Testis (tissue), 3 donors: ENCODE data around the gene COL6A1. TPM values are rescaled to one million over a fixed set of nuclear protein-coding genes. Genes with fewer than 3 reads are reported as not detected.

Experiments
- DNase-seq: peaks from one replicate; pipeline ENCODE4 v3.0.0-alpha.2; 2019
- H3K27ac ChIP-seq, 2 donors: fragments of 200-600 bp; sonication (generic); one replicate each; pipeline ENCODE4 v1.5.1; 2019
- H3K27me3 ChIP-seq: fragments of 200-600 bp; sonication (generic); one replicate; pipeline ENCODE4 v1.5.1; 2019
- H3K36me3 ChIP-seq: fragments of 200-600 bp; sonication (generic); one replicate; pipeline ENCODE4 v1.5.1; 2017; ENCODE audit warnings: low read depth; ENCODE audit errors: missing control alignments
- H3K4me1 ChIP-seq: fragments of 200-600 bp; sonication (generic); one replicate; pipeline ENCODE4 v1.5.1; 2019
- H3K4me3 ChIP-seq, 2 donors: fragments of 200-600 bp; sonication (generic); one replicate each; pipeline ENCODE4 v1.5.1; 2017 to 2019
- H3K9me3 ChIP-seq: fragments of 200-600 bp; sonication (generic); one replicate; pipeline ENCODE4 v1.5.1; 2017
- CTCF ChIP-seq, 3 experiments: fragments of 450-650 bp in 2 of 3; fragments of 200-600 bp in 1 of 3; sonication (generic) in 1 of 3; IDR thresholded peaks; one replicate each; pipeline ENCODE4 v1.5.1; 2016 to 2019; ENCODE audit warnings: antibody characterized with exemption in 3 of 3, mild to moderate bottlenecking in 2 of 3, moderate library complexity in 1 of 3
- POLR2A ChIP-seq: fragments of 450-650 bp; IDR thresholded peaks from one replicate; pipeline ENCODE4 v1.6.1; 2017; ENCODE audit warnings: antibody characterized with exemption, mild to moderate bottlenecking, moderate library complexity
- WGBS, 2 donors: methylation state at CpG; one replicate each; pipeline ENCODE4 v1.1.5; 2018; 5-methylcytosine and 5-hydroxymethylcytosine counted together
- intact Hi-C: fragments of 100-400 bp; cut with DNase I; formaldehyde crosslinking; loops from one replicate; pipeline ENCODE4 v1.15.1; 2023; ENCODE audit warnings: low total_unique reads
- polyA plus RNA-seq: library from polyadenylated mRNA; stranded (reverse); fragments of 350-450 nt; fragmentation: Illumina TruSeq; extraction: RNeasy Lipid Tissue Mini Kit (QIAGEN cat#74804); gene quantifications from one replicate; pipeline ENCODE4 v1.2.3, GENCODE V29; 2014; ENCODE audit warnings: low read depth, low replicate concordance; ENCODE audit not compliant: insufficient read depth
- total RNA-seq, 2 donors: library from RNA; depleted of rRNA; stranded (reverse); fragments of >200 nt; gene quantifications; one replicate each; pipeline ENCODE4 v1.2.3, GENCODE V29; 2016

COL6A1 gene
- total and polyA plus RNA-seq, 3 donors from 2014 or later = 166 to 197 (median 178) TPM

- H3K27me3 ChIP-seq = no peaks in the 10 kb centered on the region
- intact Hi-C loops = loop anchor here (5.0 kb wide), 1 partner anchor 126 kb away; the partner anchor contains the start of gene COL6A2
- no peaks in the 10 kb centered on the region for H3K9me3 ChIP-seq
- no peaks in the 10 kb centered on the region for H3K36me3 ChIP-seq
- no peak for TF ChIP-seq POLR2A
- peak; percentile 70 to 87 (median 76) for TF ChIP-seq CTCF (IDR thresholded peaks at IDR 0.05)
- DNase-seq = no peak
- no peak overlapping the region for H3K4me3 ChIP-seq
- 48 to 65% methylated on average over 8 to 21 of the region's 25 CpGs for WGBS, 2 donors
- H3K27ac ChIP-seq = peak overlapping the region; percentile 75 to 82
- H3K4me1 ChIP-seq = peaks cover 46% of the 10 kb centered on the region
Measured at GRCh38 chr21:45970674-45971615, 10.6 kb upstream of the COL6A1 start.

GRCh38 chr21:45971616-45972352 is 9.8 kb upstream of the COL6A1 start:
- TF ChIP-seq POLR2A = no peak
- no peak for TF ChIP-seq CTCF (IDR thresholded peaks at IDR 0.05)
- Histone ChIP-seq H3K9me3 (no peaks in the 10 kb centered on the region), H3K36me3 (no peaks in the 10 kb centered on the region), H3K4me1 (peaks cover 46% of the 10 kb centered on the region), H3K27me3 (no peaks in the 10 kb centered on the region), H3K27ac (peak overlapping the region; percentile 75 to 82), H3K4me3 (peak overlapping the region in 1 of 2 donors; percentile 58)
- intact Hi-C loops = loop anchor here (5.0 kb wide), 1 partner anchor 126 kb away; the partner anchor contains the start of gene COL6A2
- WGBS, 2 donors = 12 to 33% methylated on average over 4 to 20 of the region's 20 CpGs
- DNase-seq = no peak

GRCh38 chr21:45972353-45972715 is 9.2 kb upstream of the COL6A1 start:
- peak overlapping the region; percentile 75 to 82 for H3K27ac ChIP-seq
- 11 to 33% methylated on average over 3 to 19 of the region's 19 CpGs for WGBS, 2 donors
- intact Hi-C loops = loop anchor here (5.0 kb wide), 1 partner anchor 125 kb away; the partner anchor contains the start of gene COL6A2
- H3K27me3 ChIP-seq = no peaks in the 10 kb centered on the region
- H3K4me1 ChIP-seq = peaks cover 46% of the 10 kb centered on the region
- no peaks in the 10 kb centered on the region for H3K9me3 ChIP-seq
- DNase-seq = no peak
- peak overlapping the region; percentile 29 to 58 for H3K4me3 ChIP-seq
- no peaks in the 10 kb centered on the region for H3K36me3 ChIP-seq
- no peak for TF ChIP-seq CTCF (IDR thresholded peaks at IDR 0.05)
- TF ChIP-seq POLR2A = no peak

GRCh38 chr21:45972716-45973474 is 8.7 kb upstream of the COL6A1 start:
- Histone ChIP-seq H3K36me3 (no peaks in the 10 kb centered on the region), H3K27me3 (no peaks in the 10 kb centered on the region), H3K9me3 (no peaks in the 10 kb centered on the region), H3K4me3 (peak overlapping the region; percentile 29 to 58), H3K27ac (peak overlapping the region; percentile 75 to 82), H3K4me1 (peaks cover 49% of the 10 kb centered on the region)
- TF ChIP-seq POLR2A = no peak
- TF ChIP-seq CTCF (IDR thresholded peaks at IDR 0.05) = peak in 1 of 3 experiments; percentile 1
- intact Hi-C loops = loop anchor here (5.0 kb wide), 1 partner anchor 124 kb away; the partner anchor contains the start of gene COL6A2
- DNase-seq = peak; percentile 74
- 0 to 2% methylated on average over 8 to 33 of the region's 58 CpGs for WGBS, 2 donors
